Subcutaneous abdominal adipose tissue (tissue), 5 donors: ENCODE measurements around the gene PFKFB2.

Experiments used
- H3K27ac ChIP-seq: one replicate; pipeline ENCODE4 v1.7.0; 2013; ENCODE audit warnings: low read depth, mild to moderate bottlenecking, inconsistent platforms, low read length, moderate library complexity
- H3K27me3 ChIP-seq, 5 donors: one replicate each; pipeline ENCODE4 v1.7.0; 2013; ENCODE audit warnings: low read length in 5 of 5, inconsistent platforms in 1 of 5; ENCODE audit not compliant: control insufficient read depth in 5 of 5, insufficient read depth in 4 of 5
- H3K36me3 ChIP-seq, 5 donors: one replicate each; pipeline ENCODE4 v1.7.0; 2013; ENCODE audit warnings: low read length in 5 of 5; ENCODE audit not compliant: control insufficient read depth in 5 of 5, insufficient read depth in 5 of 5
- H3K4me1 ChIP-seq, 5 donors: one replicate each; pipeline ENCODE4 v1.7.0; 2013; ENCODE audit warnings: low read length in 5 of 5, mild to moderate bottlenecking in 3 of 5, moderate library complexity in 1 of 5; ENCODE audit not compliant: control insufficient read depth in 5 of 5, insufficient read depth in 5 of 5
- H3K4me3 ChIP-seq, 5 donors: one replicate each; pipeline ENCODE4 v1.7.0; 2013; ENCODE audit warnings: low read length in 5 of 5, low read depth in 1 of 5
- H3K9ac ChIP-seq, 5 donors: one replicate each; pipeline ENCODE4 v1.7.0; 2013; ENCODE audit warnings: low read length in 5 of 5, mild to moderate bottlenecking in 4 of 5, moderate library complexity in 3 of 5
- H3K9me3 ChIP-seq, 5 donors: one replicate each; pipeline ENCODE4 v1.7.0; 2013; ENCODE audit warnings: low read length in 5 of 5; ENCODE audit not compliant: control insufficient read depth in 5 of 5
- donor health status: healthy.
- donor health status: healthy.
- donor health status: healthy.
- donor health status: healthy.
- donor health status: healthy.

The PFKFB2 gene

GRCh38 chr1:207060596-207060995, 7.5 kb downstream of the PFKFB2 start:
- no peak overlapping the region for H3K27ac ChIP-seq
- H3K4me1 ChIP-seq = no peaks in the 10 kb centered on the region
- no peak overlapping the region for H3K9ac ChIP-seq
- peaks cover 7 to 43% (median 36%) of the 10 kb centered on the region in 5 donors for H3K36me3 ChIP-seq
- H3K27me3 ChIP-seq = no peaks in the 10 kb centered on the region
- H3K4me3 ChIP-seq = no peak overlapping the region
- H3K9me3 ChIP-seq = no peaks in the 10 kb centered on the region

- no peaks in the 10 kb centered on the region for H3K4me1 ChIP-seq
- no peak overlapping the region for H3K4me3 ChIP-seq
- no peak overlapping the region for H3K27ac ChIP-seq
- H3K36me3 ChIP-seq = peaks cover 11 to 54% (median 43%) of the 10 kb centered on the region in 5 donors
- H3K9ac ChIP-seq = no peak overlapping the region
- no peaks in the 10 kb centered on the region for H3K9me3 ChIP-seq
- no peaks in the 10 kb centered on the region for H3K27me3 ChIP-seq
Observed at GRCh38 chr1:207062058-207062457, 9.0 kb downstream of the PFKFB2 start.

GRCh38 chr1:207063014-207063413, 9.9 kb downstream of the PFKFB2 start:
- Histone ChIP-seq H3K36me3 (peaks cover 15 to 64% (median 50%) of the 10 kb centered on the region in 5 donors), H3K9me3 (no peaks in the 10 kb centered on the region), H3K27me3 (no peaks in the 10 kb centered on the region), H3K9ac (no peak overlapping the region), H3K4me1 (no peaks in the 10 kb centered on the region), H3K27ac (no peak overlapping the region), H3K4me3 (no peak overlapping the region)

- Histone ChIP-seq H3K9me3 (no peaks in the 10 kb centered on the region), H3K4me3 (no peak overlapping the region), H3K27ac (no peak overlapping the region), H3K4me1 (no peaks in the 10 kb centered on the region), H3K36me3 (peaks cover 21 to 78% (median 63%) of the 10 kb centered on the region in 5 donors), H3K27me3 (no peaks in the 10 kb centered on the region), H3K9ac (no peak overlapping the region)
Observed at GRCh38 chr1:207064561-207064960, 11.5 kb downstream of the PFKFB2 start.

GRCh38 chr1:207067185-207067584, 14.1 kb downstream of the PFKFB2 start:
- Histone ChIP-seq H3K9ac (no peak overlapping the region), H3K9me3 (peaks cover 0 to 2% (median 0%) of the 10 kb centered on the region in 5 donors), H3K4me1 (peaks cover 0 to 6% (median 0%) of the 10 kb centered on the region in 5 donors), H3K27me3 (peaks cover 0 to 2% (median 0%) of the 10 kb centered on the region in 5 donors), H3K27ac (no peak overlapping the region), H3K36me3 (peaks cover 20 to 88% (median 76%) of the 10 kb centered on the region in 5 donors), H3K4me3 (no peak overlapping the region)

GRCh38 chr1:207067665-207068064, 14.6 kb downstream of the PFKFB2 start:
- H3K27me3 ChIP-seq = peaks cover 0 to 2% (median 0%) of the 10 kb centered on the region in 5 donors
- peaks cover 17 to 88% (median 72%) of the 10 kb centered on the region in 5 donors for H3K36me3 ChIP-seq
- no peak overlapping the region for H3K4me3 ChIP-seq
- H3K27ac ChIP-seq = no peak overlapping the region
- H3K9me3 ChIP-seq = peaks cover 0 to 2% (median 0%) of the 10 kb centered on the region in 5 donors
- H3K4me1 ChIP-seq = peaks cover 0 to 6% (median 0%) of the 10 kb centered on the region in 5 donors
- no peak overlapping the region for H3K9ac ChIP-seq

GRCh38 chr1:207069061-207069460, 16.0 kb downstream of the PFKFB2 start:
- Histone ChIP-seq H3K27me3 (peaks cover 0 to 2% (median 0%) of the 10 kb centered on the region in 5 donors), H3K4me3 (no peak overlapping the region), H3K36me3 (peaks cover 17 to 76% (median 61%) of the 10 kb centered on the region in 5 donors), H3K9ac (no peak overlapping the region), H3K9me3 (peaks cover 0 to 2% (median 0%) of the 10 kb centered on the region in 5 donors), H3K27ac (no peak overlapping the region), H3K4me1 (peaks cover 0 to 6% (median 0%) of the 10 kb centered on the region in 5 donors)

GRCh38 chr1:207069858-207070506, 16.9 kb downstream of the PFKFB2 start:
- peaks cover 0 to 2% (median 0%) of the 10 kb centered on the region in 5 donors for H3K9me3 ChIP-seq
- no peak overlapping the region for H3K27ac ChIP-seq
- no peak overlapping the region for H3K9ac ChIP-seq
- H3K36me3 ChIP-seq = peaks cover 17 to 77% (median 53%) of the 10 kb centered on the region in 5 donors
- H3K4me1 ChIP-seq = peaks cover 0 to 6% (median 0%) of the 10 kb centered on the region in 5 donors
- no peak overlapping the region for H3K4me3 ChIP-seq
- H3K27me3 ChIP-seq = peaks cover 0 to 2% (median 0%) of the 10 kb centered on the region in 5 donors

- H3K27ac ChIP-seq = no peak overlapping the region
- peak overlapping the region in 1 of 5 donors; percentile 96 for H3K9ac ChIP-seq
- peaks cover 17 to 72% (median 50%) of the 10 kb centered on the region in 5 donors for H3K36me3 ChIP-seq
- H3K4me1 ChIP-seq = peaks cover 0 to 6% (median 0%) of the 10 kb centered on the region in 5 donors
- H3K27me3 ChIP-seq = peaks cover 0 to 2% (median 0%) of the 10 kb centered on the region in 5 donors
- no peak overlapping the region for H3K4me3 ChIP-seq
- H3K9me3 ChIP-seq = peaks cover 0 to 2% (median 0%) of the 10 kb centered on the region in 5 donors
Observed at GRCh38 chr1:207070811-207071210, 17.7 kb downstream of the PFKFB2 start.

GRCh38 chr1:207071426-207071825, 18.4 kb downstream of the PFKFB2 start:
- peaks cover 13 to 69% (median 48%) of the 10 kb centered on the region in 5 donors for H3K36me3 ChIP-seq
- no peak overlapping the region for H3K4me3 ChIP-seq
- H3K27ac ChIP-seq = no peak overlapping the region
- peaks cover 0 to 2% (median 0%) of the 10 kb centered on the region in 5 donors for H3K9me3 ChIP-seq
- peaks cover 0 to 6% (median 0%) of the 10 kb centered on the region in 5 donors for H3K4me1 ChIP-seq
- peaks cover 0 to 2% (median 0%) of the 10 kb centered on the region in 5 donors for H3K27me3 ChIP-seq
- H3K9ac ChIP-seq = peak overlapping the region in 1 of 5 donors; percentile 96
